Liver (tissue), 9 donors: ENCODE measurements around the gene RABEP1. TPM values are rescaled to one million over a fixed set of nuclear protein-coding genes. Genes with fewer than 3 reads are reported as not detected.

Experiments
- DNase-seq: peaks from one replicate; pipeline ENCODE4 v3.0.0-alpha.2; 2017; ENCODE audit warnings: low spot score
- H3K27ac ChIP-seq, 2 donors: one replicate each; pipeline ENCODE4 v1.7.0; 2013; ENCODE audit warnings: inconsistent platforms in 2 of 2, low read length in 2 of 2, control low read depth in 1 of 2, low read depth in 1 of 2, mild to moderate bottlenecking in 1 of 2
- H3K27me3 ChIP-seq, 4 donors: one replicate each; pipeline versions ENCODE4 v1.6.1 to v1.7.0; 2013; ENCODE audit warnings: low read length in 3 of 4, inconsistent platforms in 1 of 4, mild to moderate bottlenecking in 1 of 4, moderate library complexity in 1 of 4; ENCODE audit not compliant: control insufficient read depth in 4 of 4, insufficient read depth in 4 of 4
- H3K36me3 ChIP-seq, 4 donors: one replicate each; pipeline versions ENCODE4 v1.6.1 to v1.7.0; 2013; ENCODE audit warnings: low read length in 3 of 4, mild to moderate bottlenecking in 3 of 4, low read depth in 1 of 4, moderate library complexity in 1 of 4; ENCODE audit not compliant: control insufficient read depth in 4 of 4, insufficient read depth in 3 of 4
- H3K4me1 ChIP-seq, 4 donors: one replicate each; pipeline versions ENCODE4 v1.6.1 to v1.7.0; 2013; ENCODE audit warnings: low read length in 3 of 4, mild to moderate bottlenecking in 3 of 4, moderate library complexity in 1 of 4; ENCODE audit not compliant: control insufficient read depth in 4 of 4, insufficient read depth in 4 of 4
- H3K4me3 ChIP-seq, 3 donors: one replicate each; pipeline versions ENCODE4 v1.6.1 to v1.7.0; 2013; ENCODE audit warnings: low read length in 3 of 3, control low read depth in 1 of 3, low read depth in 1 of 3, mild to moderate bottlenecking in 1 of 3
- H3K9ac ChIP-seq, 2 donors: one replicate each; pipeline ENCODE4 v1.7.0; 2013; ENCODE audit warnings: low read length in 2 of 2, mild to moderate bottlenecking in 2 of 2, moderate library complexity in 2 of 2, control low read depth in 1 of 2, low read depth in 1 of 2
- H3K9me3 ChIP-seq, 4 donors: one replicate each; pipeline versions ENCODE4 v1.6.1 to v1.7.0; 2013; ENCODE audit warnings: low read length in 3 of 4; ENCODE audit not compliant: control insufficient read depth in 4 of 4
- EGR1 ChIP-seq, 2 donors: IDR thresholded peaks; 2 replicates each; pipeline ENCODE4 v1.6.1; 2016 to 2018; ENCODE audit warnings: antibody characterized with exemption in 2 of 2, low read depth in 2 of 2
- FOXA1 ChIP-seq: IDR thresholded peaks from 2 replicates; pipeline ENCODE4 v1.6.1; 2016; ENCODE audit warnings: antibody characterized with exemption
- FOXA2 ChIP-seq: IDR thresholded peaks from 2 replicates; pipeline ENCODE4 v1.6.1; 2016; ENCODE audit warnings: antibody characterized with exemption
- GABPA ChIP-seq, 2 donors: IDR thresholded peaks in 1 of 2; conservative IDR thresholded peaks in 1 of 2; 2 replicates each; pipeline ENCODE4 v1.6.1; 2016; ENCODE audit warnings: antibody characterized with exemption in 2 of 2, mild to moderate bottlenecking in 1 of 2, moderate library complexity in 1 of 2
- HNF4G ChIP-seq: IDR thresholded peaks from 2 replicates; pipeline ENCODE4 v1.6.1; 2016; ENCODE audit warnings: antibody characterized with exemption
- NR2F2 ChIP-seq: IDR thresholded peaks from 2 replicates; pipeline ENCODE4 v1.6.1; 2016; ENCODE audit warnings: antibody characterized with exemption
- RAD21 ChIP-seq, 2 donors: IDR thresholded peaks; 2 replicates each; pipeline ENCODE4 v1.6.1; 2016; ENCODE audit warnings: antibody characterized with exemption in 2 of 2, mild to moderate bottlenecking in 2 of 2
- TAF1 ChIP-seq: conservative IDR thresholded peaks from 2 replicates; pipeline ENCODE4 v1.6.1; 2016; ENCODE audit warnings: antibody characterized with exemption, mild to moderate bottlenecking
- YY1 ChIP-seq: IDR thresholded peaks from 2 replicates; pipeline ENCODE4 v1.6.1; 2016; ENCODE audit warnings: antibody characterized with exemption, mild to moderate bottlenecking
- WGBS: extraction: QIAGEN DNeasy Blood & Tissue Kit; methylation state at CpG from one replicate; pipeline ENCODE4 v1.1.7; 2013; 5-methylcytosine and 5-hydroxymethylcytosine counted together
- polyA plus RNA-seq, 2 donors: library from polyadenylated mRNA; stranded (reverse) in 1 of 2; unstranded in 1 of 2; fragments of 200-250 nt in 1 of 2; fragments of >200 nt in 1 of 2; fragmentation: Nextera tagmentation in 1 of 2; extraction: Ambion mirVana in 1 of 2; gene quantifications; one replicate each; pipeline versions ENCODE4 v1.2.1 to v1.2.3, GENCODE V29; 2013 to 2015
- total RNA-seq, 2 donors: library from RNA; depleted of rRNA; stranded (reverse); fragments of >200 nt; gene quantifications; one replicate each; pipeline ENCODE4 v1.2.3, GENCODE V29; 2014
- TF ChIP-seq, protein P1 (sequence below): fragments of 150-350 bp; IDR thresholded peaks from 2 replicates; pipeline ENCODE4 v1.5.1; 2017; ENCODE audit warnings: improper control_type of control experiment, low read depth, low read length; ENCODE audit not compliant: missing input control
- TF ChIP-seq, protein P2 (sequence below): IDR thresholded peaks from 2 replicates; pipeline ENCODE4 v1.6.1; 2016; ENCODE audit warnings: antibody characterized with exemption
- TF ChIP-seq, protein P3 (sequence below): IDR thresholded peaks from 2 replicates; pipeline ENCODE4 v1.6.1; 2016; ENCODE audit warnings: antibody characterized with exemption
- TF ChIP-seq, protein P4 (sequence below): IDR thresholded peaks from 2 replicates; pipeline ENCODE4 v1.6.1; 2016; ENCODE audit warnings: antibody characterized with exemption
- donor health status: healthy.
- donor health status: healthy.
- donor health status: healthy.
- donor health status: healthy.
- donor health status: healthy.

RABEP1 gene
- total and polyA plus RNA-seq, 4 donors, result 13.3 to 26.6 (median 20.6) TPM

DNA sequence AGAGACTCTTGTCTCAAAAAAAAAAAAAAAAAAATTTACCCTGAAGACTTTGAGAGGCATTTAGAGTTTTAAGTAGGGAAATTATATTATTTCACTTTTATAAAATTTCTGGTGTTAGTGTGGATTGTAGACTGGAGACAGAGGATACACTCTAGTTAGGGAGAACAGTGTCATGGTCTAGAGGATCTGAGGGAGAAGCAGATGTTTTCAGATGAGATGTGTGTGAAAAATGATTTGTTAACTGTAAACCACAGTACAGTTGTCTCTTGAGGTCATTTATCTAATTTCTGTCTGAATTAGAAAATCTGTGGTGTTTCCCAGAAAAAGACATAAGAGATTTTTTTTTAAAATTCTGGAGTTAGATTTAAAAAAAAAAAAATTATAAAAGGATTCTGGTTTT, 82.6 kb downstream of the RABEP1 start:
- no peak overlapping the region for H3K9ac ChIP-seq
- H3K4me1 ChIP-seq, result peaks cover 0 to 5% (median 2%) of the 10 kb centered on the region in 4 donors
- no peak overlapping the region for H3K4me3 ChIP-seq
- peaks cover 3 to 45% (median 30%) of the 10 kb centered on the region in 4 donors for H3K36me3 ChIP-seq
- DNase-seq, result no peak
- no peaks in the 10 kb centered on the region for H3K27me3 ChIP-seq
- H3K9me3 ChIP-seq, result no peaks in the 10 kb centered on the region
- H3K27ac ChIP-seq, result no peak overlapping the region
- TF ChIP-seq FOXA1 (no peak), HNF4G (no peak), YY1 (no peak), FOXA2 (no peak), EGR1 (IDR thresholded peaks at IDR 0.05; ENCODE audit: low read depth in 2 of 2) (no peak)
- TF ChIP-seq, protein P1, sequence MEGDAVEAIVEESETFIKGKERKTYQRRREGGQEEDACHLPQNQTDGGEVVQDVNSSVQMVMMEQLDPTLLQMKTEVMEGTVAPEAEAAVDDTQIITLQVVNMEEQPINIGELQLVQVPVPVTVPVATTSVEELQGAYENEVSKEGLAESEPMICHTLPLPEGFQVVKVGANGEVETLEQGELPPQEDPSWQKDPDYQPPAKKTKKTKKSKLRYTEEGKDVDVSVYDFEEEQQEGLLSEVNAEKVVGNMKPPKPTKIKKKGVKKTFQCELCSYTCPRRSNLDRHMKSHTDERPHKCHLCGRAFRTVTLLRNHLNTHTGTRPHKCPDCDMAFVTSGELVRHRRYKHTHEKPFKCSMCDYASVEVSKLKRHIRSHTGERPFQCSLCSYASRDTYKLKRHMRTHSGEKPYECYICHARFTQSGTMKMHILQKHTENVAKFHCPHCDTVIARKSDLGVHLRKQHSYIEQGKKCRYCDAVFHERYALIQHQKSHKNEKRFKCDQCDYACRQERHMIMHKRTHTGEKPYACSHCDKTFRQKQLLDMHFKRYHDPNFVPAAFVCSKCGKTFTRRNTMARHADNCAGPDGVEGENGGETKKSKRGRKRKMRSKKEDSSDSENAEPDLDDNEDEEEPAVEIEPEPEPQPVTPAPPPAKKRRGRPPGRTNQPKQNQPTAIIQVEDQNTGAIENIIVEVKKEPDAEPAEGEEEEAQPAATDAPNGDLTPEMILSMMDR, result no peak

DNA sequence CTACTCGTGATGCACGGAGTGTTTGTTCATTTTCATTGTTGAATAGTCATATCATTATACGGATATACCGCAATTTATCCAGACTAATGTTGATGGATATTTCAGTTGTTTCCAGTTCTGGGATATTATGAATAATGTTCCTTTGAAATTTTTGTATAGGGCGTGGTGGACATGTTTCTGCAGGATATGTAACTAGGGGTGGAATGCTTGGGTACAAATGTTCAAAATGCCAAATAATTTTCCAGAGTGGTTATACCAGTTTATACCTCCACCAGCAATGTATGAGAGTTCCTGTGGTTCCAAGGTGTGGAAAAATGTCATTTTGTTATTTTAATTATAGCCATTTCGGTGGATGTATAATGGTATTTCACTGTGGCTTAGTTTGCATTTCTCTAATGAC, 83.7 kb downstream of the RABEP1 start:
- Histone ChIP-seq H3K4me1 (peaks cover 0 to 5% (median 2%) of the 10 kb centered on the region in 4 donors), H3K9ac (no peak overlapping the region), H3K9me3 (no peaks in the 10 kb centered on the region), H3K4me3 (no peak overlapping the region), H3K27ac (no peak overlapping the region), H3K36me3 (peaks cover 2 to 50% (median 35%) of the 10 kb centered on the region in 4 donors), H3K27me3 (no peaks in the 10 kb centered on the region)
- no peak for TF ChIP-seq TAF1
- TF ChIP-seq HNF4G, result no peak
- TF ChIP-seq NR2F2, result no peak
- no peak for TF ChIP-seq FOXA1
- no peak for TF ChIP-seq RAD21 (IDR thresholded peaks at IDR 0.05)
- TF ChIP-seq YY1, result no peak
- TF ChIP-seq, protein P1, result no peak
- TF ChIP-seq FOXA2, result no peak
- TF ChIP-seq, protein P2, sequence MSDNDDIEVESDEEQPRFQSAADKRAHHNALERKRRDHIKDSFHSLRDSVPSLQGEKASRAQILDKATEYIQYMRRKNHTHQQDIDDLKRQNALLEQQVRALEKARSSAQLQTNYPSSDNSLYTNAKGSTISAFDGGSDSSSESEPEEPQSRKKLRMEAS, result no peak
- TF ChIP-seq, protein P3, sequence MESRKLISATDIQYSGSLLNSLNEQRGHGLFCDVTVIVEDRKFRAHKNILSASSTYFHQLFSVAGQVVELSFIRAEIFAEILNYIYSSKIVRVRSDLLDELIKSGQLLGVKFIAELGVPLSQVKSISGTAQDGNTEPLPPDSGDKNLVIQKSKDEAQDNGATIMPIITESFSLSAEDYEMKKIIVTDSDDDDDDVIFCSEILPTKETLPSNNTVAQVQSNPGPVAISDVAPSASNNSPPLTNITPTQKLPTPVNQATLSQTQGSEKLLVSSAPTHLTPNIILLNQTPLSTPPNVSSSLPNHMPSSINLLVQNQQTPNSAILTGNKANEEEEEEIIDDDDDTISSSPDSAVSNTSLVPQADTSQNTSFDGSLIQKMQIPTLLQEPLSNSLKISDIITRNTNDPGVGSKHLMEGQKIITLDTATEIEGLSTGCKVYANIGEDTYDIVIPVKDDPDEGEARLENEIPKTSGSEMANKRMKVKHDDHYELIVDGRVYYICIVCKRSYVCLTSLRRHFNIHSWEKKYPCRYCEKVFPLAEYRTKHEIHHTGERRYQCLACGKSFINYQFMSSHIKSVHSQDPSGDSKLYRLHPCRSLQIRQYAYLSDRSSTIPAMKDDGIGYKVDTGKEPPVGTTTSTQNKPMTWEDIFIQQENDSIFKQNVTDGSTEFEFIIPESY, result no peak
- no peak for TF ChIP-seq EGR1 (IDR thresholded peaks at IDR 0.05; ENCODE audit: low read depth in 2 of 2)
- TF ChIP-seq GABPA (IDR thresholded peaks at IDR 0.05 in 1 of 2, conservative IDR thresholded peaks at IDR 0.05 in 1 of 2), result no peak
- TF ChIP-seq, protein P4, sequence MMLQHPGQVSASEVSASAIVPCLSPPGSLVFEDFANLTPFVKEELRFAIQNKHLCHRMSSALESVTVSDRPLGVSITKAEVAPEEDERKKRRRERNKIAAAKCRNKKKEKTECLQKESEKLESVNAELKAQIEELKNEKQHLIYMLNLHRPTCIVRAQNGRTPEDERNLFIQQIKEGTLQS, result no peak
- DNase-seq, result no peak
- WGBS, result 90% methylated on average over 6 of the region's 6 CpGs
